Measurements from ENCODE around the gene MUC5AC. TPM values are rescaled to one million over a fixed set of nuclear protein-coding genes. Genes with fewer than 3 reads are reported as not detected.
"Not testable (repeated sequence)": the region's sequence is repeated elsewhere in the genome, so short reads cannot be mapped to it uniquely, and the experiment has no call there.

The MUC5AC gene
- total RNA-seq, 2 experiments from 2014 or later = not detected

- H3K4me3 Mint-ChIP-seq; DNase-seq; ATAC-seq; H3K27ac Mint-ChIP-seq; H3K4me1 Mint-ChIP-seq (ENCODE audit: low read depth); CTCF ChIA-PET; H3K36me3 Mint-ChIP-seq (ENCODE audit: low read depth); H3K9me3 Mint-ChIP-seq; intact Hi-C loops (cut with micrococcal nuclease); H3K27me3 Mint-ChIP-seq; POLR2A ChIA-PET: not testable (repeated sequence)
Measured at GRCh38 chr11:1250411-1250810, 92.7 kb downstream of the MUC5AC start.

Other genes with a start within 250 kb of the MUC5AC start
- gene CHID1, start 247.1 kb upstream of the MUC5AC start, total RNA-seq = 10 to 100 TPM; 69.8 to 72.0 TPM
- 10 to 100 TPM; 34.0 to 34.6 TPM for gene AP2A2, start 232.1 kb upstream of the MUC5AC start, total RNA-seq
- not detected for gene MUC6, start 121.2 kb upstream of the MUC5AC start, total RNA-seq
- gene MUC2, start 83.1 kb upstream of the MUC5AC start, total RNA-seq = not detected
- not detected for gene MUC5B, start 65.1 kb downstream of the MUC5AC start, total RNA-seq
- gene TOLLIP, start 151.7 kb downstream of the MUC5AC start, total RNA-seq = 10 to 100 TPM; 32.4 to 33.1 TPM
- gene BRSK2, start 232.0 kb downstream of the MUC5AC start, total RNA-seq = 1 to 10 TPM; 1.1 to 2.0 TPM

Data from activated CD8-positive, alpha-beta T cell treated with anti-CD3 and anti-CD28 coated beads for 36 hours (primary cell).